Activated CD4-positive, alpha-beta T cell treated with anti-CD3 and anti-CD28 coated beads, Interleukin-2, amount 50 U/mL, for 24 hours (primary cell): ENCODE results near the gene KLK3.
"Not testable (repeated sequence)": the region's sequence is repeated elsewhere in the genome, so short reads cannot be mapped to it uniquely, and the experiment has no call there.

Source experiments
- DNase-seq, 2 donors: peaks; one replicate each; pipeline ENCODE4 v3.0.0-alpha.2; 2020; ENCODE audit warnings: low read depth in 1 of 2, low spot score in 1 of 2

Gene KLK3

GRCh38 chr19:50854636-50855410, at the start of gene KLK3:
TSS of gene KLK3 (plus strand) at chr19:50854915. CDS start at chr19:50854956, 41 bp downstream.
- DNase-seq, result no peak

GRCh38 chr19:50808856-50809255, 45.9 kb upstream of the KLK3 start:
- no peak for DNase-seq

DNA sequence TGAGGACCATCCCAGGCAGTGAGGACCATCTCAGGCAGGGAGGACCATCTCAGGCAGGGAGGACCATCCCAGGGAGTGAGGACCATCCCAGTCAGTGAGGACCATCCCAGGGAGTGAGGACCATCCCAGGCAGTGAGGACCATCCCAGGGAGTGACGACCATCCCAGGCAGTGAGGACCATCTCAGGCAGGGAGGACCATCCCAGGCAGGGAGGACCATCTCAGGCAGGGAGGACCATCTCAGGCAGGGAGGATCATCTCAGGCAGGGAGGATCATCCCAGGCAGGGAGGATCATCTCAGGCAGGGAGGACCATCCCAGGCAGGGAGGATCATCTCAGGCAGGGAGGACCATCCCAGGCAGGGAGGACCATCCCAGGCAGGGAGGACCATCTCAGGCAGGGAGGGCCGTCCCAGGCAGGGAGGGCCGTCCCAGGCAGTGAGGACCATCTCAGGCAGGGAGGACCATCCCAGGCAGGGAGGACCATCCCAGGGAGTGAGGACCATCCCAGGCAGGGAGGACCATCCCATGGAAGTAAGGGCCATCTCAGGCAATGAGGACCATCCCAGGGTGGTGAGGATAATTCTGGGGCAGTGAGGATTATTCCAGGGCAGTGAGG, 43.0 kb upstream of the KLK3 start:
- not testable (repeated sequence) for DNase-seq

DNA sequence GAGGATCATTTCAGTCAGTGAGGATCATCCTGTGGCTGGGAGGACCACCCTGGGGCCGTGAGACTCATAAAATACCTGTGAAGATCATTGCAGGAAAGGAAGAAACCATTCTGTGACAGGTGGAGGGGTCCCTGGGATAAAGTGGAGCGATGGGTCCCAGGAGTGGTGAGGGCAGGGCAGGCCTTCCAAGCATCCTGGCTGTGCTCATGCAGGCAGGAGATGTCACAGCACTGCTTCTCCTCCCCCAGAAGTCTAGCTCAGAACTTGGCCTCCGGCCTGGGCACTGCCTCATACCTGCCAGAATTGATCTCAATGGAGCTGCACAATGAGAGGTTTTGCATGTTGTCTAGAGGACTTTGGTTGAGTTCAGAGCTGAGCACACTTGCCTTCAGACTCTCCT, 42.2 kb upstream of the KLK3 start:
- no peak for DNase-seq

DNA sequence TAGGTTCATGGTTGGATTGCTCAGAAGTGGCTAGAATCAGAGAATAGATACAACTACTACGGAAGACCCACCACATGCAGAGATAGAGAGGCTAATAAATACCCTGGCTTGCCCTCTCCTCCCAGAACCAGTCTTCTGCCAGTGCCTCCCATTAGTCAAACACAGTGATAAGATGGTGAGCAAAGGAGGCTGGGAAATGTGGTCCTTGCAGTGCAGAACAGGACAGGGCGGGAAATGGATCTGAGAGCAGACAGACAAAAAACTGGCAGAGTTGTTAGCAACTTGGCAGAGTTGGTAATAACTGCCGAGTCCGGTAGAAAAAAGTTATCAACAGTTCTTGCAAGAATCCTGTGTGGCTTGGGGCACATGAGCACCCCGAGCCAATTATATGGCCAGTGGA, 39.8 kb upstream of the KLK3 start:
- DNase-seq, result no peak

DNA sequence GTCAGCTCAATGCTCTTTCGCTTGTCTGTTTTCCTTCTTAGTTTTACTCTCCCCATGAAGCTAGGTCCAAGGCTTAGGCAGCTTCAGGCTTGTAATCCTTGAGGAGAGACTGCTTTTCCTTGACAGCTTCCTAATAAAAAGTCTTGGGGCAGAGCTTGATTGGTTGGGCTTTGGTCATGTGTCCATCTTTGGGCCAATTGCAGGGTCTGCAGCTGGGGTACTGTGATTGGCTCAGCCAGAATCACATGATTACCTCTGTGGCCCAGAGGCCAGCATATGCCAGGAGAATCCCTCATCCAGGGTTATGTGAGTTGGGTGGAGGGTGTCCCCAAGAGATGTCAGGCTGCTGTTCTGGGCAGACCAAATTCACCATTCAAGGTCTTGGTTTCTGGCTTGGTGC, 39.3 kb upstream of the KLK3 start:
- no peak for DNase-seq

DNA sequence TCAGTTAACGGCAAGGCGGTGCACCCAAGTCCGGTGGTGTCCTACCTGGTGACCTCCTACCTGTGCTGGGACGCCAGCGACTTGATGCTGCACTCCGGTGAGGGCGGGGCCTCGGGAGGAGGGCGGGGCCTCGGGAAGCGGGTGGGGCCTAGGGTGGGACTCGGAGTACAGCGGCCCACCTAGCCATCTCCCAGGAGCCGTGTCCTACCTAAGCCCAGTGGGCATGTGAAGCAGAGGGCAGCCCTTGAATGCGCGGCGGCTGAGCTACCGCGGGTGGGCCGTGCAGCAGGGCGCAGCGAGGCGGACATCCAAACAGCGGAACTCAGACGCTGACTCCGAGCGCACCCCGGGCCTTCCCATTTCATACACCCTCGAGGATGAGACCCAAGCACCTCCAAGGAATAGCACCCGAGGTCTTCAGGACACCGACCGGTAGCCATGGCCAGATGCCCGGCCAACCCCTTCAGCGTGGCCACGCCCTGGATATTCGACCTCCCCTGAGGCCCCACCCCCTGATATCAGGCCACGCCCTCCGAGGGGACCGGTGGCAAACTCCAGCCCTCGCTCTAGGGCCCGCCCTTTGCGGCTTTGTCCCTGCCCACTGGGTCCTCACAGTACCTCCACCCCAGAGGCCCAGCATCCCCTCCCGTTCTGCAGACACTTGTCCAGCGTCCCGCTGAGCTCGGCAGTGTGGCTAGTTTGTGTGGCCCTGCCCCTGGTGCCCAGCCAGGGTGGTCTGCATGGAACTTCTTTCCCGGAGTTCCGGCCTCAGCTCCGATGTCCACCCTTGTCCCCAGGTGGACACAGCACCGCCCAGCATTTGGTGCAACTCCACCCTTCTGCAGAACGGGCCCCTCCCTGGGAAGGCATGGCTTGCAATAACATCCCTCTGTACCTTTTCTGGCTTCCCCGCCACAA, 36.5 kb upstream of the KLK3 start:
- no peak for DNase-seq

DNA sequence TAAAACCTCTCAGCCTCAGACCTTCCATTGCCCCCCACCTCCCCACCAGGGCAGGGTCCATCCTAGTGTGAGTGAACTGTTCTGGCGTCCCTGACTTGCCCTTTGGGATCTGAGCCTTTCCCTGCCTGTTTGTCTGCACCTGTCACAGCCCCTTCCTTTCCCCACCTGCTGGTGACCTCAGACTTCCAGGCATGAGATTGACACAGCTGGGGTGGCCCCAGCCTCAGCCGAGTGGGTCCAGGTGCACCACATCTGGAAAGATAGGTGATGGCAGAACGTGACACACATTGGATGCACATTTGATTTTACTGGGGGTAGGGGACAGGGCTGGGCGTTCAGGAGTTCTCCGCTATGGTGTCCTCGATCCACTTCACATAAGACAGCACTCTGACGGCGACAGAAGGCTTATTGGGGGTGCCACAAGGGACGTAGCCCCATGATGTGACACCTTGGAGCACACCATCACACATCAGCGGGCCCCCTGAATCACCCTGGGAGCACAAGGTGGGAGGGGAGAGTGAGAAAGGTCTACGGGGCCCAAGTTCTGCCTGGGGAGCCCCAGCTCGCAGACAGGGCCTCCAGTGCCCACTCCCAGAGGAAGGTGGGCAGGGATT, 35.7 kb upstream of the KLK3 start:
- no peak for DNase-seq

- DNase-seq, result no peak
These were observed 35.1 kb upstream of the KLK3 start for GRCh38 chr19:50819636-50820035.

- no peak for DNase-seq
These were observed 34.6 kb upstream of the KLK3 start for GRCh38 chr19:50820086-50820485.

GRCh38 chr19:50820549-50821247, 34.0 kb upstream of the KLK3 start:
- DNase-seq, result no peak

- DNase-seq, result no peak
These were observed 33.5 kb upstream of the KLK3 start for GRCh38 chr19:50821248-50821612.

GRCh38 chr19:50821622-50822021, 33.1 kb upstream of the KLK3 start:
- no peak for DNase-seq

- no peak for DNase-seq
These were observed 32.0 kb upstream of the KLK3 start for GRCh38 chr19:50822661-50823208.

GRCh38 chr19:50823389-50824042, 31.2 kb upstream of the KLK3 start, which contains the start of gene KLK1:
TSS of gene KLK1 (minus strand) at chr19:50823787. CDS start at chr19:50823748, 39 bp downstream.
- DNase-seq, result no peak

GRCh38 chr19:50826492-50827240, 28.0 kb upstream of the KLK3 start:
- DNase-seq, result no peak

DNA sequence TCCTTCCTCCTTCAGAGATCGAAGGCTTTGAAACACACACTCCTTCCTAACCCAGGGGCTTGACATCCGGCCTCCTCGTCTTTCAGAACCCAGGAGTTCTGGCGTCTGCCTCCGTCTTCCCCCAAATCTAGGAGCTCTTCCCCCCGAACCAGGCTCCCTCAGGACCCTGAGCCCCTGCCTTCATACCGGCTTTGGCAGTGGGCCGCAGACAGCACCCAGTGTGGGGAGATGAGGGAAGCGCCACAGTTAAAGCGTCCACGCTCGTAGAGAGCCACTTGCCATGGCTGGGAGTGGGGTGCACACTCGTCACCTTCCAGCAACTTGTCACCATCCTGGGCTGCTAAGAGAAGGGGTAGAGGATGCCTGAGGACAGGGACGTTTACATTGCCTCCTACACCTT, 27.2 kb upstream of the KLK3 start:
- DNase-seq, result no peak

GRCh38 chr19:50829801-50830200, 24.9 kb upstream of the KLK3 start:
- DNase-seq, result no peak
